ENCODE measurements around the gene AREL1. TPM values are rescaled to one million over a fixed set of nuclear protein-coding genes. Genes with fewer than 3 reads are reported as not detected.

Gene AREL1
- total RNA-seq, 1 experiment from 2014 or later = 27.7 TPM

GRCh38 chr14:74683406-74683805, 29.5 kb downstream of the AREL1 start:
- H3K36me3 Mint-ChIP-seq (ENCODE audit: insufficient read depth, unreplicated experiment) = peaks cover 62% of the 10 kb centered on the region
- H3K4me1 Mint-ChIP-seq (ENCODE audit: insufficient read depth, unreplicated experiment) = no peaks in the 10 kb centered on the region
- TF ChIP-seq CTCF (IDR thresholded peaks at IDR 0.05; ENCODE audit: unreplicated experiment) = no peak
- intact Hi-C loops (cut with micrococcal nuclease) = no loop called here
- no peaks in the 10 kb centered on the region for H3K27me3 Mint-ChIP-seq (ENCODE audit: insufficient read depth, unreplicated experiment)
- ChIA-PET CTCF (interaction anchor here (0.6 to 0.7 kb wide), 2 partner anchors 112 to 177 kb away, joined by 3 read pairs; no protein-coding TSS in a partner anchor), POLR2A (interaction anchor here (0.7 kb wide), 1 partner anchor 17 kb away, joined by 3 read pairs; no protein-coding TSS in a partner anchor)
- H3K4me3 Mint-ChIP-seq (ENCODE audit: unreplicated experiment) = no peak overlapping the region
- DNase-seq (ENCODE audit: unreplicated experiment) = no peak
- no peaks in the 10 kb centered on the region for H3K9me3 Mint-ChIP-seq (ENCODE audit: unreplicated experiment)
- no peak overlapping the region for H3K27ac Mint-ChIP-seq (ENCODE audit: low read depth, unreplicated experiment)
- BruUV-seq (replicated peaks) = no TSS peak

GRCh38 chr14:74682169-74682952, 30.5 kb downstream of the AREL1 start:
- no peaks in the 10 kb centered on the region for H3K27me3 Mint-ChIP-seq (ENCODE audit: insufficient read depth, unreplicated experiment)
- no TSS peak for BruUV-seq (replicated peaks)
- peaks cover 52% of the 10 kb centered on the region for H3K36me3 Mint-ChIP-seq (ENCODE audit: insufficient read depth, unreplicated experiment)
- no peaks in the 10 kb centered on the region for H3K9me3 Mint-ChIP-seq (ENCODE audit: unreplicated experiment)
- H3K27ac Mint-ChIP-seq (ENCODE audit: low read depth, unreplicated experiment) = no peak overlapping the region
- TF ChIP-seq CTCF (IDR thresholded peaks at IDR 0.05; ENCODE audit: unreplicated experiment) = no peak
- no peak for DNase-seq (ENCODE audit: unreplicated experiment)
- H3K4me3 Mint-ChIP-seq (ENCODE audit: unreplicated experiment) = no peak overlapping the region
- intact Hi-C loops (cut with micrococcal nuclease) = no loop called here
- ChIA-PET POLR2A (interaction anchor here (0.5 kb wide), 1 partner anchor 82 kb away, joined by 3 read pairs; no protein-coding TSS in a partner anchor), CTCF (interaction anchor here (0.6 kb wide), 1 partner anchor 109 kb away, joined by 5 read pairs; no protein-coding TSS in a partner anchor)
- no peaks in the 10 kb centered on the region for H3K4me1 Mint-ChIP-seq (ENCODE audit: insufficient read depth, unreplicated experiment)

- intact Hi-C loops (cut with micrococcal nuclease) = no loop called here
- H3K36me3 Mint-ChIP-seq (ENCODE audit: insufficient read depth, unreplicated experiment) = peaks cover 73% of the 10 kb centered on the region
- BruUV-seq (replicated peaks) = no TSS peak
- POLR2A ChIA-PET = interaction anchor here (0.8 kb wide), 1 partner anchor 60 kb away, joined by 3 read pairs; no protein-coding TSS in a partner anchor
- no peak overlapping the region for H3K4me3 Mint-ChIP-seq (ENCODE audit: unreplicated experiment)
- H3K27ac Mint-ChIP-seq (ENCODE audit: low read depth, unreplicated experiment) = no peak overlapping the region
- H3K27me3 Mint-ChIP-seq (ENCODE audit: insufficient read depth, unreplicated experiment) = no peaks in the 10 kb centered on the region
- DNase-seq (ENCODE audit: unreplicated experiment) = no peak
- peaks cover 22% of the 10 kb centered on the region for H3K4me1 Mint-ChIP-seq (ENCODE audit: insufficient read depth, unreplicated experiment)
- CTCF ChIA-PET = no interaction called here
- no peak for TF ChIP-seq CTCF (IDR thresholded peaks at IDR 0.05; ENCODE audit: unreplicated experiment)
- no peaks in the 10 kb centered on the region for H3K9me3 Mint-ChIP-seq (ENCODE audit: unreplicated experiment)
Measured at GRCh38 chr14:74675219-74675618, 37.7 kb downstream of the AREL1 start.

- H3K27ac Mint-ChIP-seq (ENCODE audit: low read depth, unreplicated experiment) = no peak overlapping the region
- BruUV-seq (replicated peaks) = no TSS peak
- peaks cover 75% of the 10 kb centered on the region for H3K36me3 Mint-ChIP-seq (ENCODE audit: insufficient read depth, unreplicated experiment)
- no peaks in the 10 kb centered on the region for H3K9me3 Mint-ChIP-seq (ENCODE audit: unreplicated experiment)
- H3K4me3 Mint-ChIP-seq (ENCODE audit: unreplicated experiment) = no peak overlapping the region
- H3K27me3 Mint-ChIP-seq (ENCODE audit: insufficient read depth, unreplicated experiment) = no peaks in the 10 kb centered on the region
- peaks cover 22% of the 10 kb centered on the region for H3K4me1 Mint-ChIP-seq (ENCODE audit: insufficient read depth, unreplicated experiment)
- ChIA-PET POLR2A (no interaction called here), CTCF (interaction anchor here (0.8 to 1.2 kb wide), 2 partner anchors 57 to 124 kb away, joined by 3 to 5 read pairs; no protein-coding TSS in a partner anchor)
- TF ChIP-seq CTCF (IDR thresholded peaks at IDR 0.05; ENCODE audit: unreplicated experiment) = no peak
- DNase-seq (ENCODE audit: unreplicated experiment) = no peak
- intact Hi-C loops (cut with micrococcal nuclease) = loop anchor here (5.0 kb wide), 1 partner anchor 66 kb away; no protein-coding TSS in a partner anchor
Measured at GRCh38 chr14:74673768-74674167, 39.1 kb downstream of the AREL1 start.

All from MCF 10A (cell line).